Uterus (tissue), 2 donors: ENCODE results near the gene ITGA2.

Experiments
- CTCF ChIP-seq, 4 experiments: fragments of 200-600 bp in 2 of 4; fragments of 450-650 bp in 2 of 4; sonication (generic) in 2 of 4; IDR thresholded peaks; one replicate each; pipeline ENCODE4 v1.5.1; 2016 to 2019; ENCODE audit warnings: antibody characterized with exemption in 4 of 4, mild to moderate bottlenecking in 2 of 4, moderate library complexity in 1 of 4
- POLR2A ChIP-seq, 2 donors: fragments of 450-650 bp; IDR thresholded peaks; one replicate each; pipeline ENCODE4 v1.6.1; 2016; ENCODE audit warnings: antibody characterized with exemption in 2 of 2, mild to moderate bottlenecking in 1 of 2, moderate library complexity in 1 of 2

- TF ChIP-seq CTCF (IDR thresholded peaks at IDR 0.05) (no peak), POLR2A (IDR thresholded peaks at IDR 0.05) (no peak)
Observed at GRCh38 chr5:53041071-53041692, 52.0 kb downstream of the ITGA2 start.
